Stimulated activated CD4-positive, alpha-beta T cell treated with anti-CD3 and anti-CD28 coated beads, Interleukin-12 subunit alpha, Interleukin-12 subunit beta, amount 100 ng/mL, for 4 hours (primary cell): ENCODE results near the gene RPS6KC1.
"Not testable (repeated sequence)": the region's sequence is repeated elsewhere in the genome, so short reads cannot be mapped to it uniquely, and the experiment has no call there.

Source experiments
- DNase-seq: peaks from one replicate; pipeline ENCODE4 v3.0.0-alpha.2; 2020

The RPS6KC1 gene

DNA sequence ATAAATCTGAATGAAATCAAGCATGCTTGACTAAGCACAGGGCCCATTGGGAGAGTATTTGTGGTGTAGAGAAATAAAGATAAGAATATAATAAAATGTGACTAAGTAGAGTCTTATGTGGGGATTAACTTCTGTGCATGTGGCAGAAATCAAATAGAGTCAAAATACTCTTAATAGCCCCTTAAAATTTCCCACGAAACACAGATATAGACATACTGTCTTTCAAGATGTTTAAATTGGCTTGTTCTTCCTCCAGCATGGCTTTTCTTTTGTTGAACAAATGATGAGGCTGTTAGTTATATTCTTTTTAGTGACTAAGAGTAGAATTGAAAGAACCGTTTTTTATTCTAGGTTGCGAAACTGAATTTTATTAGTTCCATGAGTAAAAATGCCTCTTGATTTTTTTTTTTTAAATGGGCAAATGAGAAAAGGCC is 112.3 kb downstream of the RPS6KC1 start:
- DNase-seq: no peak

GRCh38 chr1:213164561-213164960 is 113.5 kb downstream of the RPS6KC1 start:
- no peak for DNase-seq

DNA sequence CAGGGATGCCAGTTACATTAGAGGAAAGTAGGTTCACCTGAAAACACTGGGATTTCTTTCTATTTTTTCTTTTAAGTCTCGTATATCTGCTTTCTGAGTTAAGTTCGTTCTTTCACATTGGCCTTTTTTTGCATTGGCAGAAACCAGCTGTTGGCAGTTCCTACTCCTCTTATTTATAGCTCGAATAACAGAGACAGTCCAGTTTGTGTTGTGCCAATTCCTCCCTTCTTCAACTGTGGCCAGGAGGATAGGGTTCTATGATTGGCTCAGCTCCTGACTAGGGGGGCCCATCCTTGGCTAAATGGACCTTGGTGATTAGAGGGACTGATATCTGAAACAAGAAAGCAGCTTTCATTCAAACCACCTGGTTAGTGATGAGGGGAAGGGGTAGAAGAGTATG is 115.8 kb downstream of the RPS6KC1 start:
- DNase-seq: no peak

- DNase-seq: no peak
Measured at GRCh38 chr1:213171711-213172110, 120.7 kb downstream of the RPS6KC1 start.

- DNase-seq: no peak
Measured at GRCh38 chr1:213176341-213176740, 125.3 kb downstream of the RPS6KC1 start.

DNA sequence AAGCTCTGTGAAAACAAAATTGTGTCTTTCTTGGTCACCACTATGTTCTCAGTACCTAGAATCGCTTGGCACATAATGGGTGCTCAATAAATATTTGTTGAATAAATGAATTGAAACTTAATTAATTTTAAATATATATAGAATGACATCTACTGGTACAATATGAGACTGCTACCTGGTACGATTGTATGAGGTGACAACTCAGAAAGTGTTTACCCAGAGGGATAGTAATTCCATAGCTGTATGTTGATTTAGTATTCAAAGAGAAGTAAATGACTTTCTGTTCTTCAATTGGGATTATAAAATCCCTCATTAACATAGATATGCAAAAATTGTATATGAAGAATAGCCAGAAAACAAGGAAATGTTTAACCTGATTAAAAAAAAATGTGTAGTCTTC is 128.7 kb downstream of the RPS6KC1 start:
- no peak for DNase-seq

DNA sequence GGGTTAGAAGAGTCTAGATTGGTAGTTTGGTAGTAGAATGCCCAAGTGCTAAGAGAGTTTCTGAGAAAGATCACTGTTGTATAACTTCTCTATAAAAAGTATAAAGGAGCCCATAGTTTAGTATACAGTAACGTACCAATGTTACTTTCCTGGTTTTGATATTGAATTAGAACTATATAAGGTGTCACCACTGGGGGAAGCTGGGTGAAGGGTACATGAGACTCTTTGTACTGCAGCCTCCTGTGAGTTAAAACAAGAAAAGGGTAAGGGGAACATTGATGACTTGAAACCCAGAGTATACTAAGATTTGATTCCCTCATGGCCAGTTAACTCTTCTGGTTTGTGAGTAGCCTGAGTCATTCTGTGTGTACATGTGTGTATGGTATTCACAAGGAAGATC is 129.8 kb downstream of the RPS6KC1 start:
- DNase-seq: no peak

DNA sequence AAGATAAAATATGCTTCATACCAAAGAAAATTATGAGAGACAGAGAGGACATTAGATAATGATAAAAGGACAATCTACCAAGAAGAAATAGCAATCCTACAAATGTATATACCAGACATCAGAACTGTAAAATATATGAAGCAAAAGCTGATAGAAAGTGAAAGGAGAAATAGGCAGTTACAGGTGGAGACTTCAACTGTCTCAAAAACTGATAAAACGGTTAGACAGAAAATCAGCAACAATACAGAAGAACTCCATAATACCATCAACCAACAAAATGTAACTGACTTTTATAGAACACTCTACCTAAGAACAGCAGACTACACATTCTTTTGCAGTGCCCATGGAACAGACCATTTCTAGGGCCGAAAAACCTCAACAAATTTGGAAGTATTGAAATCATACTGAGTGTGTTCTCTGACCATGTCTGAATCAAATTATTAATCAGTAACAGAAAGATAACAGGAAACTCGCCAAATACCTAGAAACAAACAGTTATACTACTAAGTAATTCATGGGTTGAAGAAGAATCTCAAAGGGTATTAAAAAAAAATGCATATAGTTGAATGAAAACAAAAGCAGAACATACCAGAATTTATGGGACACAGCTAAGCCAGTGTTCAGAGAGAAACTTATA is 132.1 kb downstream of the RPS6KC1 start:
- DNase-seq: no peak

- DNase-seq: no peak
Measured at GRCh38 chr1:213186168-213186567, 135.1 kb downstream of the RPS6KC1 start.

- no peak for DNase-seq
Measured at GRCh38 chr1:213192026-213192425, 141.0 kb downstream of the RPS6KC1 start.

DNA sequence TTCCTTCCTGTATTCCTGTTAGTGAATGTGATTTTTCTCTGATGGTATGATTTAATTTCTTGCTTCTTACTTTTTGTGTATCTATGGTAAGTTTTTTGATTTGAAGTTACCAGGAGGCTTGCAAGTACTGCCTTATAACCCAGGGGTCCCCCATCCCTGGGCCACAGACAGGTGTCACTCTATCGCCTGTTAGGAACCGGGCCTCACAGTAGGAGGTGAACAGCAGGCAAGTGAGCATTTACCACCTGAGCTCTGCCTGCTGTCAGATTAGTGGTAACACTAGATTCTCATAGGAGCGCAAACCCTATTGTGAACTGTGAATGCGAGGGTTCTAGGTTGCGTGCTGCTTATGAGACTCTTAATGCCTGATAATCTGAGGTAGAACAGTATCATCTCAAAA is 143.3 kb downstream of the RPS6KC1 start:
- DNase-seq: no peak

DNA sequence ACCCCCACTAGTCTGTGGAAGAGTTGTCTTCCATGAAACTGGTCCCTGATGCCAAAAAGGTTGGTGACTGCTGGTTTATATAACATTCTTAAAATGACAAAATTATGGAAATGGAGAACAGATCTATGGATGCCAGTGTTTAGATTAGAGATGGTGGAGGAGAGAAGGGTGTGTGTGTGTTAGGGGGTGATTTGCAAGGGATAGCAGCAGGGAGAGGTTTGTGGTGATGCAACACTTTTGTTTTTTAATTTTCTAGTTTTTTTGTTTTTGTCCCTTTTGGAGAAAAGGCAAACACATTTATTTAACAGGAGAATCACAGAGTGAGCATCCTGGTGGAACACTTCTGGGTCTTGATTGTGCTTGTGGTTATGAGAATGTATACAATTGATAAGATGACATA is 143.8 kb downstream of the RPS6KC1 start:
- DNase-seq: no peak

DNA sequence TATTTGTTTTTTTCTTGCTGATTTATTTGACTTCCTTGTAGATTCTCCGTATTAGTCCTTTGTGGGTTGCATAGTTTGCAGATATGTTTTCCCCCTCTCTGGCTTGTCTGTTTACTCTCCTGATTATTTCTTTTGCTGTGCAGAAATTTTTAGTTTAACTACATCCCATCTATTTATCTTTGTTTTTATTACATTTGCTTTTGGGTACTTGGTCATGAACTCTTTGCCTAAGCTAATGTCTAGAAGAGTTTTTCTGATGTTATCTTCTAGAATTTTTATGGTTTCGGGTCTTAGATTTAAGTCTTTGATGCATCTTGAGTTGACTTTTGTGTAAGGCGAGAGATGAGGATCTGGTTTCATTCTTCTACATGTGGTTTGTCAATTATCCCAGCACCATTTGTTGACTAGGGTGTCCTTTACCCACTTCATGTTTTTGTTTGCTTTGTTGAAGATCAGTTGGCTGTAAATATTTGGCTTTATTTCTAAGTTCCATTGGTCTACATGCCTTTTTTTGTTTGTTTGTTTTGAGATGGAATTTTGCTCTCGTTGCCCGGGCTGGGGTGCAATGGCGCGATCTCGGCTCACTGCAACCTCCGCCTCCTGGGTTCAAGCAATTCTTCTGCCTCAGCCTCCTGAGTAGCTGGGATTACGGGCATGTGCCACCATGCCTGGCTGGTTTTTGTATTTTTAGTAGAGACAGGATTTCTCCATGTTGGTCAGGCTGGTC is 145.4 kb downstream of the RPS6KC1 start:
- not testable (repeated sequence) for DNase-seq

- DNase-seq: no peak
Measured at GRCh38 chr1:213200630-213201029, 149.6 kb downstream of the RPS6KC1 start.

DNA sequence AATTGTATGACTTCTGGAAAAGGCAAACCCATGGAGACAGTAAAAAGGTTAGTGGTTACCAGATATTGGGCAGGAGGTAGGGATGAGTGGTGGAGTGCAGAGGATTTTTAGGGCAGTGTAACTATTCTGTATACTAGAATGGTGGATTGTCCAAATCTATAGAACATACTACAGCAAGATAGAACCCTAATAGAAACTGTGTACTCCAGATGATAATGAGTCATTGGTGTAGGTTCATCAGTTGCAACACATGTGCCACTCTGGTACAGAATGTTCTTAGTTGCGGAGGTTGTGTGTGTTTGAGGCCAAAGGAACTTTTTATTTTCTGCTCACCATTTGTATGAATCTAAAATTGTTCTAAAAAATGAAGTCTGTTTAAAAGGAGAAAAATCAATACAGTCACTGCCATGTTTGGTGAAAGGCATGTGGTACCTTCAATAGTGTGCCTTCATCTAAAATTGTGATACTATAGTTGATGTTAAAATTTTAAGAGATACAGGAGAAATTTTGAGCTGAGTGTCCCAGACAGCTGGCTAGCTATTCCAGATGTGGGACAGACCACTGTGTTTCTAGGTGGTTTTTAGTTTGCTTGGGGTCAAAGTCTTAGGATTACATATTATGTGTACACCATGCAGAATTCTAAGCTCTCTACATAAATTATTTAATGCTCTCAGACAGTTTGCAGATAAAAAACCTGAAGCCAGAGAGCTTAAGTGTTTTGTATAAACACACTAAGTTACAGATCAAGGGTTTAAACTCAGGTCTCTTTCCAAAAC is 150.5 kb downstream of the RPS6KC1 start:
- DNase-seq: no peak

- no peak for DNase-seq
Measured at GRCh38 chr1:213211201-213211600, 160.2 kb downstream of the RPS6KC1 start.

- DNase-seq: not testable (repeated sequence)
Measured at GRCh38 chr1:213219076-213219475, 168.0 kb downstream of the RPS6KC1 start.

DNA sequence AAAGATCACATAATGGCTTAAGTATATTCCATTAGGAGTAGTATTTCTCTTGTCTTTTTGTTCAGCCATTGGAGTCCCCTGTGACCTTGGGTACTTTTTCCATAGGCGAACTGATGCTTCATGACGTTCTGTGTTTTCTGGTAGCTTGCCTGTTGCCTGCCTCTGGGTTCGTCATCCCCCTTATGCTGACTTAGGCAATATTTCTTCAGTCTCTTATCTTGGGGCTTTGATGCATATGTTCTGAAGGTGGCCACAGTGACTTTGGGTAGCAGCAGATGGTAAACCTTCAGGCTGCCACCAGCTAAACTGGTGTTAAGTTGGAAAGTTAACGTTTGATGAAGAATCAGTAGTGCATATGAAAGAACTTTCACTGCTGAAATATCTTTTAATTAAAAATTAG is 170.2 kb downstream of the RPS6KC1 start:
- no peak for DNase-seq

- no peak for DNase-seq
Measured at GRCh38 chr1:213227458-213227857, 176.4 kb downstream of the RPS6KC1 start.

- no peak for DNase-seq
Measured at GRCh38 chr1:213231795-213232231, 180.8 kb downstream of the RPS6KC1 start.

DNA sequence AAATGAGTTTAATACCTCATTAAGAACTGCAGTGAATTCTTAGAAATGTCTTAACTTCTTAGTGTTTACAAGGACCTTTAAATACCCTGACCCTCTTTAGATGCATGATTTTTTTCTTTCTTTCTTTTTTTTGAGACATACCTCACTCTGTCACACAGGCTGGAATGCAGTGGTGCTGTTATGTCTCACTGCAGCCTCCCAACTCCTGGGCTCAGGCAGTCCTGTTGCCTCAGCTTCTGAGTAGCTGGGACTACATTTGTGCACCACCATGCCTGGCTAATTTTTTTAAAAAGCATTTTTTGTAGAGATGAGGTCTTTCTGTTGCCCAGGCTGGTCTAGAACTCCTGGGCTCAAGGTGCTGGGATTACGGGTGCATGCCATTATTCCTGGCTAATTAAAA is 191.8 kb downstream of the RPS6KC1 start:
- DNase-seq: no peak

DNA sequence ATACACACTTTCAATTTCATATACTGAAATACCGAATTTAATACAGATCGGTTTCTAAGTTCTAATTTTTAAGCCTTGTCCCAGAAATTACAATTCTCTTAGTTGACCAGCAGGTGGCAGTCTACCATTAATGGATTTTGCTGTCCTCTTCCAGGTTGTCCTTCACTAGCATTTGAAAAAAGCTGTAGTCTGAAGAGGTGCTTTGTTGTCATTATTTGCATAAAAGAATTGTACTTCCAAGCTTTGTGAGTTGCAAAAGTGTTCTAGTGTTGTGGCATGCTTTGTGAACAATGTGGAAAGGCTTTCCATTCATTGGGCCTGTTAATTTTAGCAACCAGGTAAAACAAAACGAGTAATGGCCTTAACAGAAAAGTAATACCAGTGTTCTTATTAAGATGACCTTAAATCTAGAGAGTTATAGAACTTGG is 193.6 kb downstream of the RPS6KC1 start:
- DNase-seq: peak; percentile 0

DNA sequence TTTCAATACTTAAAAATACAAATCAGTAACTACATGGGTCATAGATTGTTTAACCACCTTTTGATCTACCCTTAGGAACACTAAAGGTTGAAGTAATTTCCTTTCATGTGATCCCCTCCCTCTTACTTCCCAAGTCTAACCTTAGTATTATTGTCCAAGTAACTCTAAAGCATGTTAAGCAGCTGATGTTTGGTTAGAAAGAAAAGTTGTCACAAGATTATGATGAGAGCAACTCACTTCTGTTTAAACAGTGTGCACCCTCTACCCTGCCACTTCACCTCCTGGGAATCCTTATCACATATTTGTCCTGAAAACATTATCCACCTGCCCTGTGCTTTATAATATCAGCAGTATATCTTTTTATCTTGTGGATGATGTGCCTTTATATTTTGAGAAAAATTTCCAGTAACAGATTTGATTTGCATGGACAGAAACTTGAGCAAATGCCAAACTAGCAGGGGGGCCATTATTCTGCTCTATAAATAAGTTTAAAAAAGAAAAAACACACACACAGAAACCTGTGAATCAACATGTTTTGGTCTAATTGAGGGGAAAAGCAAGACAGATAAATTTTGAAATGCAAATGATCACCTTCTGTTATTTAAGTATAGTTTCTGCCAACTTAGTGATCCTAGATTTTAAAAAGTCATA is 194.3 kb downstream of the RPS6KC1 start:
- no peak for DNase-seq
